ENCODE results near the gene MGAM2.

The MGAM2 gene

GRCh38 chr7:142249918-142250317, 138.4 kb downstream of the MGAM2 start:
- Mint-ChIP-seq H3K4me1 (no peaks in the 10 kb centered on the region), H3K27ac (no peak overlapping the region), H3K4me3 (no peak overlapping the region), H3K36me3 (no peaks in the 10 kb centered on the region), H3K9me3 (no peaks in the 10 kb centered on the region)
- ATAC-seq (no peak), DNase-seq (ENCODE audit: low spot score in 2 of 2) (no peak)

GRCh38 chr7:142250705-142251104, 139.2 kb downstream of the MGAM2 start:
- H3K4me3 Mint-ChIP-seq, result no peak overlapping the region
- H3K9me3 Mint-ChIP-seq, result no peaks in the 10 kb centered on the region
- no peaks in the 10 kb centered on the region for H3K4me1 Mint-ChIP-seq
- no peaks in the 10 kb centered on the region for H3K36me3 Mint-ChIP-seq
- no peak overlapping the region for H3K27ac Mint-ChIP-seq
- DNase-seq (ENCODE audit: low spot score in 2 of 2) (no peak), ATAC-seq (no peak)

GRCh38 chr7:142257958-142258357, 146.4 kb downstream of the MGAM2 start, which contains the start of gene PRSS58:
PRSS58 (minus strand) TSS chr7:142258058; CDS start chr7:142257707, 351 bp downstream.
- Mint-ChIP-seq H3K36me3 (no peaks in the 10 kb centered on the region), H3K4me1 (no peaks in the 10 kb centered on the region), H3K4me3 (no peak within 1 kb of the TSS), H3K9me3 (peaks cover 2% of the 10 kb centered on the region), H3K27ac (no peak within 1 kb of the TSS)
- no peak for DNase-seq (ENCODE audit: low spot score in 2 of 2)
- no peak for ATAC-seq

GRCh38 chr7:142263598-142264380, 152.3 kb downstream of the MGAM2 start:
- H3K9me3 Mint-ChIP-seq, result peaks cover 2% of the 10 kb centered on the region
- no peaks in the 10 kb centered on the region for H3K36me3 Mint-ChIP-seq
- DNase-seq (ENCODE audit: low spot score in 2 of 2) (no peak), ATAC-seq (no peak)
- no peak overlapping the region for H3K27ac Mint-ChIP-seq
- no peaks in the 10 kb centered on the region for H3K4me1 Mint-ChIP-seq
- H3K4me3 Mint-ChIP-seq, result no peak overlapping the region

All from stimulated activated effector memory CD8-positive, alpha-beta T cell treated with anti-CD3 and anti-CD28 coated beads, Interleukin-12 subunit alpha, Interleukin-12 subunit beta, amount 100 ng/mL, for 72 hours (primary cell).